Left lung (tissue), 10 donors: ENCODE results near the gene MOB3A. TPM values are rescaled to one million over a fixed set of nuclear protein-coding genes. Genes with fewer than 3 reads are reported as not detected.
A peak's percentile ranks its signal among the peaks of the same experiment; 100 is the strongest.

Experiments
- ATAC-seq: fragments of 200-7000 bp; cut with Tn5 transposase; one replicate; pipeline ENCODE4 v1.9.1; 2020; ENCODE audit warnings: moderate library complexity
- DNase-seq, 4 donors: peaks; one replicate each; pipeline ENCODE4 v3.0.0-alpha.2; 2013 to 2020
- H3K27ac ChIP-seq, 2 donors: fragments of 200-600 bp; sonication (generic) in 1 of 2; one replicate each; pipeline versions ENCODE4 v1.5.0 to v1.8.0; 2020 to 2021
- H3K27me3 ChIP-seq, 2 donors: fragments of 200-600 bp; sonication (generic) in 1 of 2; one replicate each; pipeline versions ENCODE4 v1.5.0 to v1.8.0; 2020 to 2021
- H3K36me3 ChIP-seq, 2 donors: fragments of 200-600 bp; sonication (generic) in 1 of 2; one replicate each; pipeline versions ENCODE4 v1.5.0 to v1.8.0; 2020 to 2021
- H3K4me1 ChIP-seq, 2 donors: fragments of 200-600 bp; one replicate each; pipeline ENCODE4 v1.8.0; 2021
- H3K4me3 ChIP-seq, 2 donors: fragments of 200-600 bp; sonication (generic) in 1 of 2; one replicate each; pipeline versions ENCODE4 v1.5.0 to v1.8.0; 2020 to 2021; ENCODE audit warnings: mild to moderate bottlenecking in 1 of 2
- H3K9me3 ChIP-seq, 2 donors: fragments of 200-600 bp; sonication (generic) in 1 of 2; one replicate each; pipeline versions ENCODE4 v1.5.0 to v1.8.0; 2020 to 2021
- intact Hi-C, 2 donors: fragments of 100-400 bp; cut with DNase I; formaldehyde crosslinking; loops; one replicate each; pipeline versions ENCODE4 v1.11.2 to v1.14.2; 2022
- polyA plus RNA-seq, 6 donors: library from polyadenylated mRNA; unstranded; fragments of 120-200 nt; gene quantifications; one replicate each; pipeline ENCODE4 v1.2.1, GENCODE V29; 2013; ENCODE audit not compliant: insufficient read length in 6 of 6
- total RNA-seq, 2 donors: library from RNA; stranded (reverse); fragmentation: NEBNext Ultra II Directional; extraction: Animal tissue kit (Norgen Biotek cat#: 25700); gene quantifications; one replicate each; pipeline ENCODE4 v1.2.1, GENCODE V29; 2021
- TF ChIP-seq, protein P1 (sequence below), 2 donors: fragments of 200-600 bp; sonication (generic) in 1 of 2; IDR thresholded peaks; one replicate each; pipeline versions ENCODE4 v1.5.0 to v1.8.0; 2021; ENCODE audit warnings: antibody characterized with exemption in 2 of 2
- donor health status: DM: no; HTN: yes; CAD: no.
- donor health status: DM: no; HTN: no; CAD: no.

The MOB3A gene
- total and polyA plus RNA-seq, 8 donors = 20.6 to 105 (median 25.4) TPM

DNA sequence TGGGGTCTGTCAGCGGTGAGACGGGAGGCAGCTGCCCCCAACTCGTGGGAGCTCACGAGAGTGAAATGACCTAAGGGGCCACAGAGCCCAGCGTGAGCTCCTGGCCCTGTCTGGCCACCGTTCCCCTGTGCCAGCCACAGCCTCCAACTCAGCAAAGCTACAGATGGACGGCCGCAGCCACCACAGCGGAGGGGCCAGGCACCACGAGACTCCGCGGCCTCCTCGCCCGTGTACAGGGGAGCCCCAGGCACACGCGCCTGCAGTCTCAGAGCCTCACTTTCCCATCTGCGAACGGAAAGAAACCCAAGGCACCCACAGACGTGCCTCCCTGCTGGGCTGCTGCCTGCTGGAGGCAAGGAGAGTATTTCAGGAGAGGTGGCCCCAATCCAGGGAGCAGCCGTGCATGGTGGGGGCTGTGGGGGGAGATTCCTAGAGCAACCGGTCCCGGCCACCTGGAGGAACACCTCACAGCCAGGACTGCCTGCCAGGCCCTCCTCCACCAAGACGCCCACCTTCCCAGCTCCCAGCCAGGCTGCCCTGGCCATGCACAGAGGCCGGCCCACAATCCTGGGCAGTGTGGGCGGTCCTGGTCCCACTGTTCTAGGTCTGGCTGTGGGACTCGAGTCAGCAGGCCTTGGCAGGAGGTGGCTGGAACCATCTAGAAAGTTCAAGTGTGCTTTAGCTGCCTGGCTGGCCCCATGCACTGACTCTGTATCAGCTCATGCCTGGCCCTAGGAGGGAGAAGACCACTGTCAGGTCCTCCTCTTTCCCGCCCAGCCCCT lies 47.0 kb downstream of the MOB3A start:
- peaks cover 53 to 74% of the 10 kb centered on the region in 2 donors for H3K4me1 ChIP-seq
- peak overlapping the region; percentile 92 to 99 for H3K4me3 ChIP-seq
- intact Hi-C loops = no loop called here
- H3K9me3 ChIP-seq = no peaks in the 10 kb centered on the region
- TF ChIP-seq, protein P1, sequence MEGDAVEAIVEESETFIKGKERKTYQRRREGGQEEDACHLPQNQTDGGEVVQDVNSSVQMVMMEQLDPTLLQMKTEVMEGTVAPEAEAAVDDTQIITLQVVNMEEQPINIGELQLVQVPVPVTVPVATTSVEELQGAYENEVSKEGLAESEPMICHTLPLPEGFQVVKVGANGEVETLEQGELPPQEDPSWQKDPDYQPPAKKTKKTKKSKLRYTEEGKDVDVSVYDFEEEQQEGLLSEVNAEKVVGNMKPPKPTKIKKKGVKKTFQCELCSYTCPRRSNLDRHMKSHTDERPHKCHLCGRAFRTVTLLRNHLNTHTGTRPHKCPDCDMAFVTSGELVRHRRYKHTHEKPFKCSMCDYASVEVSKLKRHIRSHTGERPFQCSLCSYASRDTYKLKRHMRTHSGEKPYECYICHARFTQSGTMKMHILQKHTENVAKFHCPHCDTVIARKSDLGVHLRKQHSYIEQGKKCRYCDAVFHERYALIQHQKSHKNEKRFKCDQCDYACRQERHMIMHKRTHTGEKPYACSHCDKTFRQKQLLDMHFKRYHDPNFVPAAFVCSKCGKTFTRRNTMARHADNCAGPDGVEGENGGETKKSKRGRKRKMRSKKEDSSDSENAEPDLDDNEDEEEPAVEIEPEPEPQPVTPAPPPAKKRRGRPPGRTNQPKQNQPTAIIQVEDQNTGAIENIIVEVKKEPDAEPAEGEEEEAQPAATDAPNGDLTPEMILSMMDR (IDR thresholded peaks at IDR 0.05) = no peak
- peaks cover 0 to 51% of the 10 kb centered on the region in 2 donors for H3K36me3 ChIP-seq
- DNase-seq (peak in 1 of 4 donors; percentile 79), ATAC-seq (peak; percentile 10)
- peak overlapping the region; percentile 95 to 97 for H3K27ac ChIP-seq
- no peaks in the 10 kb centered on the region for H3K27me3 ChIP-seq

DNA sequence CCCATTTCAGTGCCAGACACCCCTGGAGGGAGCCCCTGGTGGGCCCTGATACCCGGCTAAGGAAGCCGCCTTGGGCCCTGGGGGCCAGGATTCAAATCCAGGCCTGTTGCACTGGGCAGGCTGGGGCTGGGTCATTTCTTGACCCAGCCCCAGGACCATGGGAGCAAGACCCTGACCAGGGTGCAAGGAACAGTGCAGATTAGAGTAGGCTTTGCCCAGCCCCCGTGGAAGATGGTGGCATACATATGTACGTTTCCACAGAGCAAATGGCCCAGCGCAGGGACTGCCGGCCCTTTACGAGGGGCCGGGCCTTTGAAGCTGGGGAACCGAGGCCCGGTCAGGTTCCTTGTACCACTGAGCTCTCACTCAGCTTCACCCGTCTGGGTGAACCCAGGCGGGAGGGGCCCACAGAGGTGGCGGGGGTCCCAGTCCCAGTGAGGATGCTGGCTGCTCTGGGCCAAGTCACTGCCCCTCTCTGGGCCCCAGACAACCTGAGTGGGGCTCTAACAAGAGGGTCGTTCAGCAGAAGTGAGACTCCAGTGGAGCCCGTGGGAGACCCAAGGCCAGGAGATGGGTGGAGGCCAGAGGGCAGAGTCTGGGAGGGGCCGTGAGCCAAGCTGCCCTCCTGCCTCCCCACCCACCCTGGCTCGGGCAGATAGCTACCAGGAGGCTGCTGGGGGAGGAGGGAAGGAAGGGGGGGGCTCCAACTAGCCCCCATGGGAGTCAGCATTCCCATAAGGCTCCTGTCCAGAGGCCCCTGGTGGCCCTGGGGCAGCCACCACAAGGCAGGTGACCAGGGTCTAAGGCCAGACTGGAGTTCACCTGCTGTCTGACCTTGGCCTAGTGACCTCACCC lies 47.8 kb downstream of the MOB3A start:
- Histone ChIP-seq H3K36me3 (peaks cover 0 to 59% of the 10 kb centered on the region in 2 donors), H3K4me1 (peaks cover 50 to 78% of the 10 kb centered on the region in 2 donors), H3K9me3 (no peaks in the 10 kb centered on the region), H3K4me3 (peak overlapping the region; percentile 92 to 99), H3K27me3 (no peaks in the 10 kb centered on the region), H3K27ac (peak overlapping the region; percentile 95 to 97)
- intact Hi-C loops = no loop called here
- DNase-seq (no peak), ATAC-seq (no peak)
- TF ChIP-seq, protein P1 (IDR thresholded peaks at IDR 0.05) = no peak

DNA sequence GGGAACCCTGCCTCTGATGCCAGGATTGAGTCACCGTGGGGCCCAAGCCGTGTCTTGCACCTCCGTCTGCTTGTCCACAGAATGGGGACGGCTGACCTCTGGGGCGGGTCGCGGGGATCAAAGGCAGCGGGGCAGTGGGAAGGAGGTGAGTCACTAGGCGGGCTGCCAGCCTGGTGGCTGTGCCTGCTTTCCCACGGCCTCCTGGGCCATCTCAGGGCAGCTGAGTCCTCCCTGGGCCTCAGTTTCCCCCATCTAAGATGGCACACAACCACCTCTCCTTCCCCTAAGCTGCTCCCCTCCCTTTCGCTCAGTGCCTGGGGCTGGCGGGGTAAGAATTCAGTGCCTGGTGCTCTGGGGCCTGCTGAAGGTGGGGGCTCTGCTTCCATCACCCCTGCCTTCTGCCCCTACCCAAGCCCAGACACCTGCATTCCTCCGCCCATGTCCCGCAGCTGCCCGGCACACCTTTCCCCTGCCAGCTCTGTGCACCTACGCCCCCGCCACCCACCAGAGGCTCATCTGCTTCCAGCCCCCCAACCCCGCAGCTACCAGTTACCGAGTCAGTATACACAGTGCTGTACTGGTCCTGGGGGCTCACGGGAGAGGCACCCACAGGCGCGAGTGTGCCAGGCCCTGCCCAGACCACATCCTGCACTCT lies 48.5 kb downstream of the MOB3A start:
- ATAC-seq (no peak), DNase-seq (peak in 2 of 4 donors; percentile 76 to 92)
- Histone ChIP-seq H3K4me1 (peaks cover 57 to 86% of the 10 kb centered on the region in 2 donors), H3K36me3 (peaks cover 0 to 67% of the 10 kb centered on the region in 2 donors), H3K27ac (peak overlapping the region; percentile 95 to 97), H3K27me3 (no peaks in the 10 kb centered on the region), H3K9me3 (no peaks in the 10 kb centered on the region), H3K4me3 (peak overlapping the region in 1 of 2 donors; percentile 99)
- TF ChIP-seq, protein P1 (IDR thresholded peaks at IDR 0.05) = no peak
- intact Hi-C loops = no loop called here

DNA sequence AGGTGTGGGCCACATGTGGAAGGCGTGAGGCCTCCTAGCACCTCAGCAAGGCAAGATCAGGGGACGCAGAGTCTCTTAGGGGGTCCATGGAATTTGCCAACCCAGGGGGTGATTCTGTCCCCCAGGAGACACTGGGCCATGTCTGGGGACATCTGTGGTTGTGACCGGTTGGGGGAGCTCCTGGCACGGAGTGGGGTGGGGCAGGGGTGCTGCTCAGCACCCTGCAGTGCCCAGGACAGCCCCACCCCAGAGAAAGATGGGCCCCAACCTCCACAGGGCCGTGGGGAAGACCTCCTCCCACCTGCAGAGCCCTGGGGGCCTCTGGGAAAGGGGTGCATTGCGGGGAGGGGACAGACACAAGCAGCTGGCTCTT lies 49.1 kb downstream of the MOB3A start:
- H3K4me1 ChIP-seq = peaks cover 61 to 86% of the 10 kb centered on the region in 2 donors

More for the DNA sequence above, 49.1 kb downstream of the MOB3A start:
- Histone ChIP-seq H3K9me3 (no peaks in the 10 kb centered on the region), H3K4me3 (no peak overlapping the region), H3K27ac (peak overlapping the region; percentile 95 to 97), H3K36me3 (peaks cover 0 to 71% of the 10 kb centered on the region in 2 donors), H3K27me3 (no peaks in the 10 kb centered on the region)
- TF ChIP-seq, protein P1 (IDR thresholded peaks at IDR 0.05) = no peak
- intact Hi-C loops = no loop called here
- DNase-seq = no peak
- no peak for ATAC-seq
